ENCODE results near the gene KCNH2.
A peak's percentile ranks its signal among the peaks of the same experiment; 100 is the strongest.

KCNH2 gene

DNA sequence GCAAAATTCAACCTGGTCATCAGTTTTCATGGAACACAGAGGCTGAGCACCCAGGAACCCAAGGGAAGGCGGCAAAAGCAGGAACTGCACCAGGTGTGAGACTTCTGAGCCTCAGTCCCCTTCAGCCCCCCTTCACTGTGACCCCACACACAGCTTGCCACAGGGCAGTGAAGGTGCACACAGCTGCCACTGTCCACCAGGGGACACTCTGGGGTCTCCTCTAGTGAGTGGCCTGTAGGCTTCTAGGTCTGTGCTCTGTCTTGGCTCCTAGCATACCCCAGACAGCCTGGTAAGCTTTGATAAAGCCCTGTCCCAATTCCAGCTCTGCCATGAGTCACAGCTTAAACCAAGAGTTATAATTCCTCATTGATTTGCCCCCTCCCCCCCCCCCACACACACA, 12.1 kb downstream of the KCNH2 start:
- H3K27me3 Mint-ChIP-seq: peaks cover 3% of the 10 kb centered on the region
- ATAC-seq: no peak
- no peak overlapping the region for H3K4me3 Mint-ChIP-seq
- H3K36me3 Mint-ChIP-seq (ENCODE audit: low read depth): no peaks in the 10 kb centered on the region
- no peaks in the 10 kb centered on the region for H3K4me1 Mint-ChIP-seq
- H3K27ac Mint-ChIP-seq: no peak overlapping the region
- DNase-seq: no peak
- no peaks in the 10 kb centered on the region for H3K9me3 Mint-ChIP-seq

DNA sequence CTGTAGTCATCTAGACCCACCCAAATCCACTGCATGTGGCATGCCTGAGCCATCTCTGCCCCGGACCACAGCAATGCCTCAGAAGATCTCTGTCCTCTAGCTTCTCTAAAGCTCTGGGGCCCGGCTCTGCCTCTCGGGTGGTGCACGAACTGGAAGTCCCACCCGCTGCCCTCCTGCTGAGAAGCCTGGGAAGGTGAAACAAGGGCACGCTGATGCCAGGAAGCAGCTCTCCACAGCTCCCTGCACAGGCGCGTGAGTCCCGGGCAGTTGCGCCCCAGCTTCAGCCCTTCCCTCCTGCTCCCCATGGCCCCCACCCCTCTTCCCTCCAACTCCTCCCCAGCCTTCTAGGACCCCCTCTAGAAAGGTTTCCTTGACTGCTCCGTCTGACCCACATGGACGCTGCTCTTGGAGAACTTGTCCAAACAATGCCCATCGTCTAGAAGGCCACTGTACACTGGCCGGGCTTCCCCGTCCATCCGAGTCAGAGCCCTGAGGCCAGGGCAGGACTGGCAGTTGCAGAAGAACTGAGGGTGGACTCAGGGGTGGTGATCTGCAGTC, 12.8 kb downstream of the KCNH2 start:
- H3K27ac Mint-ChIP-seq: no peak overlapping the region
- ATAC-seq: no peak
- peaks cover 10% of the 10 kb centered on the region for H3K27me3 Mint-ChIP-seq
- DNase-seq: no peak
- no peaks in the 10 kb centered on the region for H3K4me1 Mint-ChIP-seq
- H3K9me3 Mint-ChIP-seq: no peaks in the 10 kb centered on the region
- no peak overlapping the region for H3K4me3 Mint-ChIP-seq
- no peaks in the 10 kb centered on the region for H3K36me3 Mint-ChIP-seq (ENCODE audit: low read depth)

DNA sequence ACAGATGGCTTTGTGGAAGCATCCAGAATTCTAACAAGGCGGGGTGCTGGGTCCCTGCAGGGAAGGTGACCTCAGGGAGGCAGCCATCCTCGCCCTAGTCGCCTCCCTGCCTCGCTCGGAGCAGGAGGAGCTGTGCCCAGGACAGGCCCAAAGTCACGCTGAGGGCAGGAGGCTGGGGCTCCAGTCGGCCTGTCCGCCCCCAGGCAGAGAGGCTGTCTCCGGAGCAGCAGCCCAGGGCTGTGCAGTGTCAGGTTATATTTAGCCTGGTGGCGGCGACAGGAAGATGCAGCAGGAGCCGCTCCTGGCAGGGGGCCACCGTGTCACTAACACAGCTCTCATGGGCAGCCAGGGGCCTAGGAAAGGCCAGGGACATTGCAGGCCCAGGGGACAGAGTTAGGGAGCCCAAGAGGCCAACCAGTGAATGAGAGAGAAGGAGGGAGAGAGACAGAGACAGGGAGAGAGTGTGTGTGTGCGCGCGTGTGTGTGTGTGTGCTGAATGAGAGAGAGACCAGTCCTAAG, 13.5 kb downstream of the KCNH2 start:
- ATAC-seq: no peak
- Mint-ChIP-seq H3K36me3 (ENCODE audit: low read depth) (no peaks in the 10 kb centered on the region), H3K4me3 (no peak overlapping the region), H3K27me3 (peaks cover 15% of the 10 kb centered on the region), H3K9me3 (no peaks in the 10 kb centered on the region), H3K4me1 (peaks cover 2% of the 10 kb centered on the region), H3K27ac (no peak overlapping the region)
- no peak for DNase-seq

DNA sequence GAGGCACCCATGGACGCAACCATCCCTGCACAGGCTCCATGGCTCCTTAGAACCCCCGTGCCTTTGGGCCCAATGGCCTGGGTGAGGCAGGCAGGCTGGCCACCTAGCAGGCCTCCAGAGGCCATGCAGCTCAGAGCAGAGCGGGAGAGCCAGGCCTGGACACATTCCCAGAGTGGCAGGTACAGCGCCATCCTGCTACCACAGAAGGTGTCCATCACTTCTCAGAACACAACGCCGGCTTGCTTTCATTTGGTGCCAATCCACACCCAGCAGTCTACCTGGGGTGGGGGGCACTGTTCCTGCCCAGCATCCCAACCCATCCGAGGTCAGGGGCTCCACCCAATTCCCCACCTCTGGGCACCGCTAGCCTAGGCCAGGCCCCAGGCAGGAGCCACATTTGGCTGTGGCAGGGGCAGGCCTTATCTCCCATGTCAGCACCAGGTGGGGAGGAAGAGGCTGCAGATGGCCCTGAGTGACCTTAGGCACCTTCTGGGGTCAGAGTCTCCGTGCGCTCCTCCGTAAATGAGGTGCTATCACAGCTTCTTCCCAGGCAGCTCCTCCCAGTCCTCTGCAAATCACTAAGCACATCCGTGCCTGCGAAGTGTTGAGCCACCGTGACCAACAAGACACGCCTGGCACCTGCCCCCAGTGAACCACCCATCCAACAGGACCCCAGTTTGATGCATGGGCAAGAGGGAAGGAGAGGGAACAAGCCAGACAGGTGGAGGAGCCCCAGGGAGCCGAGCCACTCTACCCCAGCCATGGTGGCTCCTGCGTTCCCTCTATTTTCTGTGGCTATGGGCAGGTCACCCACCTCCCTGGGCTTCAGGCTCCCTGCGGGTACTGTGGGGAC, 14.2 kb downstream of the KCNH2 start:
- Mint-ChIP-seq H3K9me3 (no peaks in the 10 kb centered on the region), H3K27me3 (peaks cover 20% of the 10 kb centered on the region), H3K27ac (no peak overlapping the region), H3K4me1 (peaks cover 2% of the 10 kb centered on the region), H3K4me3 (no peak overlapping the region), H3K36me3 (ENCODE audit: low read depth) (no peaks in the 10 kb centered on the region)
- DNase-seq: no peak
- ATAC-seq: no peak

DNA sequence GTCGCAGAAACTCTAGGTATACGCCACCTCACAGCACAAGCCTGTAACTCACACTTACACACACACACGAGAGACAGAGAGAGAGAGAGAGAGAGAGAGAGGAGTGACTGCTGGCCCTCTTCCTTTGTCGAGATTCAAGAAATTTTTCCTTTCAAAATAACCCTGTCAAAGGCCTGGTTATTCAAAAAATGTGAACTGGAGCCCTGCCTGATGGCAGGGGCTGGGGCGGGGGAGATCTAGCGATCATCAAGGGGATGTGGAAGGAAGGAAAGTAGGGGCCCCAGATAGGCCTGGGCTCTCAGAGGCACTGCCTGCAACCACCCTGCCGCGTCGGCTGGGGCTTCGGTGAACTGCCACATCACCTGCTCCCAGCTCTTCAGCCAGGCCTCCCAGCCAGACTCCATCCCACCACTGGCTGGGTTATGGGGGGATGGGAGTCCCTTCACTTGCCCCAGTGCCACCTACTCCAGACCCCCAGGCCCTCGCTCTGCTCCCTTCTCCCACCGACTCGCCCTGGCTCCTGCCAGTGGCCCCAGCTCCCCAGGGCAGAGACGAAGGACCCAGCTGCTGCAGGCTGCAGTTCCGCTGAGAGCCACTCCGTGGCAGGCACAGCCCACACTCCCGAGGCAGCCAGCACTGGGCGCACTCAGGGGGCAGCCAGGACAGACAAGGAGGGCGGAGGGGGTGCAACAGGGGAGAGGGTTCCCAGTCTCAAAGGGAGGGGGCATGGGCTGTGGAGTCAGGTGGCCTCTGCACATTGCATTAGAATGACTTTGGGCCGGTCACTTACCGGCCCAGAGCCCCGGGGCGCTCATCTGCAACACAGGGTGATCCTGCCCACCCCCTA, 15.3 kb downstream of the KCNH2 start:
- Mint-ChIP-seq H3K27me3 (peaks cover 26% of the 10 kb centered on the region), H3K9me3 (no peaks in the 10 kb centered on the region), H3K27ac (no peak overlapping the region), H3K4me3 (no peak overlapping the region), H3K36me3 (ENCODE audit: low read depth) (no peaks in the 10 kb centered on the region), H3K4me1 (peaks cover 6% of the 10 kb centered on the region)
- DNase-seq: peak; percentile 63
- ATAC-seq: peak; percentile 85

DNA sequence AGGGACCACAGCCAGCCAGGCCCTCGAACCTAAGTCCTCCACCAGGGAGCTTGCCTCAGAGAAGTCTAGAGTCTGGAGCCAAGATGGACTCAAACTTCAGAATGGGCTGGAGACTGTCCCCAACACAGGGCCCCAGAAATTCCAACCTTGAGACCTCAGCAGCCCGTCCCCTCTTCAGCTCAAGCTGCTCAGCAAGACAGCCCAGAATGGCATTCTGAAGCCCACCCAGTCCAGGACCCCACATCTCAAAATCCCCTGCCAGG, 15.9 kb downstream of the KCNH2 start:
- no peak overlapping the region for H3K4me3 Mint-ChIP-seq
- no peaks in the 10 kb centered on the region for H3K9me3 Mint-ChIP-seq
- no peak for ATAC-seq

DNA sequence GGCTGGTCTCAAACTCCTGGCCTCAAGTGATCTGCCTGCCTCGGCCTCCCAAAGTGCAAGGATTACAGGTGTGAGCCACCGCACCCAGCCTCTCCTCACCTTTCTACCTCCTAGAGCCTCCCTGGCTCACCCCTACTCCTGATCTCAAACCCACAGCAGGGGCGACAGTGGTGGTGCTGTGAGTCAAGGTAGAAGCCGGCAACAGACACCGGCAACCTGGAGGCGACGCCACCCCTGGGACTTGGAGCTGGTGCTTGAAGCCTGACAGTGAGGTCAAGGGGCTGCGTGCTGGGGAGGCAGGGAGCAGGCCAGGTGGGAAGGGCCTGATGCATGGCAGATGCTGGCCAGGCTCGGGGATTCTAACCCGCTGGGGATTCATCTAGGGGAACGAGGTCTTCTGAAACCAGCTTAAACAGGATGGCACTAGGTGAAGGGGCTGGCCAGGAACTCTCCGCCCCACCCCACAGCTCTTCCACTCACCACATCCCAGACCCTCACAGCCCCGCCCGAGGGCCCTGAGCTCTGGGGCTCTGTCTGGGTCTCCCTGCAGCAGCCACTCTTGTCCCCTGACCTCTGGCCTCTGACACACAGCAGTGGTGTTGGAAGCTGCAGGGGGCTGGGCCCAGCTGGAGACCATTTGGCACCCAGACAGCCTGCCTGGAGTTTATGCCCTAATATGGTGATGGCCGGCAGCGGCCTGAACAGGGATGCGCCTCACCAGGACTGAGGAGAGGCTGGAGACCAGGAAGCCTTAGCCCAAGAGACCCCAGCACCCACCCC, 16.4 kb downstream of the KCNH2 start:
- no peak overlapping the region for H3K27ac Mint-ChIP-seq
- H3K27me3 Mint-ChIP-seq: peaks cover 36% of the 10 kb centered on the region
- no peak overlapping the region for H3K4me3 Mint-ChIP-seq
- H3K4me1 Mint-ChIP-seq: peaks cover 6% of the 10 kb centered on the region
- H3K36me3 Mint-ChIP-seq (ENCODE audit: low read depth): no peaks in the 10 kb centered on the region
- DNase-seq (no peak), ATAC-seq (no peak)
- no peaks in the 10 kb centered on the region for H3K9me3 Mint-ChIP-seq

More for the DNA sequence above, 15.9 kb downstream of the KCNH2 start:
- no peak for DNase-seq
- no peaks in the 10 kb centered on the region for H3K36me3 Mint-ChIP-seq (ENCODE audit: low read depth)
- H3K4me1 Mint-ChIP-seq: peaks cover 6% of the 10 kb centered on the region
- no peak overlapping the region for H3K27ac Mint-ChIP-seq
- peaks cover 32% of the 10 kb centered on the region for H3K27me3 Mint-ChIP-seq

DNA sequence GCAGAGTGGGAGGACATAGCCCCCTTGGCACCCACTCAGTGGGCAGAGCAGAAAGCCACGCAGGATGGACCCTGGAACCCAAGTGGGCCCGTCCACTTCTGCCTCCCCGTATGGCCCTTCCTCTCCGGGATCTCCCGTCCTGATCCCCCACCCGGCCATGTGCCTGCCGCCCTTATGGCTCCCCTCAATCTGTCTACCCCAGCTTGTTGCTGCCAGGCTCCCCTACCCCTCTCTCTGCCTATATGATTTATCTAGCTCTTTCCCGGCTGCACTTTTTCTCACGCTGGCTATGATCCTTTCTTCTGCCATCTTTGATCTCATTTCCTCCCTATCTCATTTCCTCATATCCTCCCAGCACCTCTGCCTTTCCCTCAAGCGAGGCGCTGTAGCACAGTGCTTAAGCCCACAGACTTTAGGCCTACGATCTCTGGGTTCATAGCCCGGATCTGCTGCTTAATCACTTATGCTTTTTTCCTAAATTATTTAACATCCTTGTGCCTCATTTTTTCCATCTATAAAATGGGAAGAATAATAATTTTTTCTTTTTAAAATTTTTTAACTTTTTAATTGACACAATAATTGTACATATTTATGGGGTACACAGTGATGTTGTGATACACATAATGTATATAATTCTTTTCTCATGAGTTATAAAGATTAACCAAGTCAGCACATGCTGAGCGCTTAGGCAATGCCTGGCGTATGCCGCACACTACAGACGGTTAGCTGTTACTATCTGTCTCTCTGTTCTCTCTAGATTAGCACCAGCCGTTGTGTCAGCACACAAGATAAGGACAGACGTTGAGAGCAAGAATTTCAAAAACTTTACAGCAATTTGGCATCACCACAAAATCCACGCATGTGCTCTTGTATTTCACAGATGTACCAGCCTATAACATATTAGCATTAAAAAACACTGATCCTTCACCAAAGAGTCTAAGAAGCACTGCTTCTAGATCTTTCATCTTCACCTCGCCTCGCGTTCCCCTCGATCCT, 18.1 kb downstream of the KCNH2 start:
- Mint-ChIP-seq H3K27me3 (peaks cover 41% of the 10 kb centered on the region), H3K27ac (no peak overlapping the region), H3K4me3 (no peak overlapping the region), H3K36me3 (ENCODE audit: low read depth) (no peaks in the 10 kb centered on the region), H3K9me3 (no peaks in the 10 kb centered on the region), H3K4me1 (peaks cover 8% of the 10 kb centered on the region)
- no peak for DNase-seq
- no peak for ATAC-seq

DNA sequence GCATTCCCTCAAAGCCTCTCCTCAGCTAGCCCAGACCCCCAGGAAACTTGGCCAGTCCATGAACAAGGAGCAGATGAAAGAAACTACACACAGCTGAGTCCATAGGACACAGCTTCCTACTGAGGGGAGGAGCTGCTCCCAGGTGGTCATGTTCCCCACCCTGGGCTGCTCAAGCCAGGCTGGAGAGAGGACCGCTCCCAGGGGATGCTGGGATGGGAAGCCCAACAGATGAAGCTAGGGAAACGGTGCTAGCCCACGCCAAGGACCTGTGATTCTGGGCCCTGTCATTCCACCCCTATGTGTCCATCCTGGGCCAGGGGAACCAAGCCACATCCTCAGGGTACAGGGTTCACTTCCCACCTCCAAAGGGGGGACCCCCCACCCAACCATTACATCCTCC, 19.0 kb downstream of the KCNH2 start:
- peaks cover 41% of the 10 kb centered on the region for H3K27me3 Mint-ChIP-seq
- H3K4me3 Mint-ChIP-seq: no peak overlapping the region
- H3K27ac Mint-ChIP-seq: no peak overlapping the region
- H3K4me1 Mint-ChIP-seq: peaks cover 8% of the 10 kb centered on the region
- H3K9me3 Mint-ChIP-seq: no peaks in the 10 kb centered on the region
- ATAC-seq (no peak), DNase-seq (no peak)
- no peaks in the 10 kb centered on the region for H3K36me3 Mint-ChIP-seq (ENCODE audit: low read depth)

DNA sequence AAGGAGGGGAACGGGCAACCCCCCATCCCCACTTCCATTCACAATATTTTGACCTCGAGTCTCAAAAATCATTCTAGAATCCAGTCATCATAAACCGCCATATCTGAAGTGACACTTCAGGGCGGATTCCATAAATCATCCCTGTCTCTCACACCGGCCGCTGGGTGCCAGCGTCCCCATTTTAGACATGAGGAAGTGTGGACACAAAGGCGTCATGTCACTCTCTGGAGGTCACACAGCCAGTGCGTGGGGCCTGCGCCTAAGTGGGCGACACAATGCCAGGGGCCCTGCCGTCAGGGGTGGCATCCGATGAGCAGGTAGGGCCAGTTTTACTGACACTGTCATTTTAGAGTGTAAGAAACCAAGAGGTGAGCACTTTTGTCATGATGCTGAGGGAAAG, 19.5 kb downstream of the KCNH2 start:
- no peaks in the 10 kb centered on the region for H3K36me3 Mint-ChIP-seq (ENCODE audit: low read depth)
- H3K4me1 Mint-ChIP-seq: peaks cover 8% of the 10 kb centered on the region
- peaks cover 41% of the 10 kb centered on the region for H3K27me3 Mint-ChIP-seq
- H3K27ac Mint-ChIP-seq: no peak overlapping the region
- ATAC-seq (no peak), DNase-seq (no peak)
- no peaks in the 10 kb centered on the region for H3K9me3 Mint-ChIP-seq
- H3K4me3 Mint-ChIP-seq: no peak overlapping the region

DNA sequence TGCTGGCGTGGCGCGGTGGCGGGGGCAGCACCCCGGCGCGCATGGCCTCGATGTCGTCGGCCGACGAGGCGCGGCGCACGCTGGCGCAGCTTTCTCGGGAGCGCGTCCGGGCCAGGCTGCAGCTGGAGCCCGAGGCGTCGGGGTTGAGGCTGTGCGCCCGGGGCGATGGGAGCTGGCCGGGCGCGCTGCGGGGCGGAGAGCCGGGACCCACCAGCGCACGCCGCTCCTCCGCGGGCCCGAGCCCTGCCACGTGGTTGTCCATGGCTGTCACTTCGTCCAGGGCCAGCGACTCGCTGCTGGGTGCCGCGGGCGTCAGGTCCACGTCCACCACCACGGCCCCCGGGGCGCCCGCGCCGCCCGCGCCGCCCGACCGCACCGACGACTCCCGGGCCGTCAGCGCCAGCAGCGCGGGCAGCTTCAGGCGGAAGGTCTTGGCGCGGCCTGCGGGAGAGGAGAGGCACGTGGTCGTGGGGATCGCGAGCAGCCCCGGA, 20.0 kb downstream of the KCNH2 start:
- no peak for ATAC-seq
- no peak overlapping the region for H3K27ac Mint-ChIP-seq
- no peaks in the 10 kb centered on the region for H3K36me3 Mint-ChIP-seq (ENCODE audit: low read depth)
- H3K4me3 Mint-ChIP-seq: no peak overlapping the region
- peaks cover 41% of the 10 kb centered on the region for H3K27me3 Mint-ChIP-seq
- H3K4me1 Mint-ChIP-seq: peaks cover 8% of the 10 kb centered on the region
- no peak for DNase-seq
- no peaks in the 10 kb centered on the region for H3K9me3 Mint-ChIP-seq

DNA sequence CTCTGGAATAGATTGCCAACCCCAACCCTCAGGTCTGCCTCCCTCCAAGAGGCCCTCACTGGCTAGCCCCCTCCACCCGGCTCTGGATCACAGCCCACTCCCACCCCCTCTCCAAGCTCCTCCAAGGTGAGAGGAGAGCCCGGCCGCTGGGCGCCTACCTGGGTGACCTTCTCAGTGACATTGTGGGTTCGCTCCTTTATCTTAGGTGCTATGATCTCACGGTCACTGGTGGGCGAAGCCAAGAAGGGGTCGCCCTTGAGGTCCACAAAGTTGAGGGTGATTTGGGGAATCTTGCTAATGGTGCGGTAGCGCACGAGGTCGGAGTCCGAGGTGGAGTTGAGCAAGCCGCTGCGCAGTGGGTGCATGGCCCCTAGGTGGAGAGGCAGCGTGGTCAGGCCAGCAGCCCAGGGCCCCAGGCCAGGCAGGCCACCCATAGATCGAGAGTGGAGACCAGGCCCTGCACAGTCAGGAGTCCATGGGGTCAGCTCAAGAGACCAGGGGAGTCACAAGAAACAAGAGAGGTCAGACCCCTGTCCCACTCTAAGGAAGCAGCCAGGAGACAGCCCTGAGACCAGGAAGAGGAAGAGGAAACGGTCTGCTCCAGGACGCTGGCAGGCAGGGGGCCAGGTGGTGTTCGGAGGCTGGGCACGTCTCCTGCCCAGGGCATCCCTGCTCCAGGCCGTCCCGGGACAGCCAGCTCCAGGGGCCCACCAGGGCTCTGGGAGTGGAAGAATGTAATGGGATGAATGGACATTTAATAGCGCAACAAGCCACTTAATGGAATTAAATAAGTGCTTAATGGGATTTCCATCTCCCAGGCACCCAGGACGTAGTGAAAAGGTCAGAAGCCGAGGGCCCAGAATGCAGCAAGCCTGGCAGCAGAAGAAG, 20.7 kb downstream of the KCNH2 start:
- no peak for ATAC-seq
- H3K27me3 Mint-ChIP-seq: peaks cover 39% of the 10 kb centered on the region
- H3K36me3 Mint-ChIP-seq (ENCODE audit: low read depth): no peaks in the 10 kb centered on the region
- peaks cover 8% of the 10 kb centered on the region for H3K4me1 Mint-ChIP-seq
- no peak for DNase-seq
- no peak overlapping the region for H3K4me3 Mint-ChIP-seq
- H3K9me3 Mint-ChIP-seq: no peaks in the 10 kb centered on the region
- no peak overlapping the region for H3K27ac Mint-ChIP-seq

All from activated naive CD8-positive, alpha-beta T cell treated with anti-CD3 and anti-CD28 coated beads, Interleukin-2, amount 50 U/mL, for 24 hours (primary cell).